ENCODE data around the gene NFE2L2.
"Not testable (repeated sequence)": the region's sequence is repeated elsewhere in the genome, so short reads cannot be mapped to it uniquely, and the experiment has no call there.

Gene NFE2L2

GRCh38 chr2:177211169-177211568, 53.4 kb downstream of the NFE2L2 start:
- Histone ChIP-seq H3K4me3 (ENCODE audit: low read depth, low read length) (peak overlapping the region; percentile 86), H3K27me3 (ENCODE audit: control insufficient read depth, insufficient read depth, low read length) (no peaks in the 10 kb centered on the region), H3K4me2 (ENCODE audit: low read length) (peak overlapping the region; percentile 96), H3K36me3 (ENCODE audit: control insufficient read depth, insufficient read depth, low read length) (no peaks in the 10 kb centered on the region), H3K9me3 (ENCODE audit: control insufficient read depth, low read length) (no peaks in the 10 kb centered on the region), H3K79me2 (peaks cover 31% of the 10 kb centered on the region), H3K9ac (no peak overlapping the region), H3K27ac (peak overlapping the region; percentile 100), H3K4me1 (peaks cover 20% of the 10 kb centered on the region), H2AFZ (peak overlapping the region; percentile 84)
- TF ChIP-seq, protein P1, sequence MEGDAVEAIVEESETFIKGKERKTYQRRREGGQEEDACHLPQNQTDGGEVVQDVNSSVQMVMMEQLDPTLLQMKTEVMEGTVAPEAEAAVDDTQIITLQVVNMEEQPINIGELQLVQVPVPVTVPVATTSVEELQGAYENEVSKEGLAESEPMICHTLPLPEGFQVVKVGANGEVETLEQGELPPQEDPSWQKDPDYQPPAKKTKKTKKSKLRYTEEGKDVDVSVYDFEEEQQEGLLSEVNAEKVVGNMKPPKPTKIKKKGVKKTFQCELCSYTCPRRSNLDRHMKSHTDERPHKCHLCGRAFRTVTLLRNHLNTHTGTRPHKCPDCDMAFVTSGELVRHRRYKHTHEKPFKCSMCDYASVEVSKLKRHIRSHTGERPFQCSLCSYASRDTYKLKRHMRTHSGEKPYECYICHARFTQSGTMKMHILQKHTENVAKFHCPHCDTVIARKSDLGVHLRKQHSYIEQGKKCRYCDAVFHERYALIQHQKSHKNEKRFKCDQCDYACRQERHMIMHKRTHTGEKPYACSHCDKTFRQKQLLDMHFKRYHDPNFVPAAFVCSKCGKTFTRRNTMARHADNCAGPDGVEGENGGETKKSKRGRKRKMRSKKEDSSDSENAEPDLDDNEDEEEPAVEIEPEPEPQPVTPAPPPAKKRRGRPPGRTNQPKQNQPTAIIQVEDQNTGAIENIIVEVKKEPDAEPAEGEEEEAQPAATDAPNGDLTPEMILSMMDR (IDR thresholded peaks at IDR 0.05), result no peak

DNA sequence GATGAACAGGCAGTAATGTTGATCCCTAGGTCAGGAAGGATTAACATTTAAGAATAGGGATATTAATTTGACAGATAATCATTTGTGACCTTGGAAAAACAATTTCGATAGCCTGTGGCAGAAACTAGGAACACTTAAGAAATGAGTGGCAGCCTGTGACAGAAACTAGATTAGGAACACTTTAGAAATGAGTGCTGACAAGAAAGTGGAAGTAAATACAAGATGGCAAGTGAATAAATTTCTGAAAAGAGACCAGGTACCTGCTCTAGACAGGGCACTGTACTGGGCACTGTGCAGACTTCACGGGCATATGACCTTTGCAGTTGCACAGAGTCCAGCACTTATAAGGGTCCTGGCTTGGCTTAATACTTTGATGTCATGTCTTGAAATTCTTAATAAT, 57.4 kb downstream of the NFE2L2 start:
- no peak overlapping the region for H2AFZ ChIP-seq
- H3K4me2 ChIP-seq (ENCODE audit: low read length), result no peak overlapping the region
- H3K36me3 ChIP-seq (ENCODE audit: control insufficient read depth, insufficient read depth, low read length), result no peaks in the 10 kb centered on the region
- peaks cover 6% of the 10 kb centered on the region for H3K79me2 ChIP-seq
- no peaks in the 10 kb centered on the region for H3K9me3 ChIP-seq (ENCODE audit: control insufficient read depth, low read length)
- no peak overlapping the region for H3K9ac ChIP-seq
- no peaks in the 10 kb centered on the region for H3K27me3 ChIP-seq (ENCODE audit: control insufficient read depth, insufficient read depth, low read length)
- TF ChIP-seq, protein P1 (IDR thresholded peaks at IDR 0.05), result no peak
- peaks cover 7% of the 10 kb centered on the region for H3K4me1 ChIP-seq
- H3K27ac ChIP-seq, result no peak overlapping the region
- H3K4me3 ChIP-seq (ENCODE audit: low read depth, low read length), result no peak overlapping the region

DNA sequence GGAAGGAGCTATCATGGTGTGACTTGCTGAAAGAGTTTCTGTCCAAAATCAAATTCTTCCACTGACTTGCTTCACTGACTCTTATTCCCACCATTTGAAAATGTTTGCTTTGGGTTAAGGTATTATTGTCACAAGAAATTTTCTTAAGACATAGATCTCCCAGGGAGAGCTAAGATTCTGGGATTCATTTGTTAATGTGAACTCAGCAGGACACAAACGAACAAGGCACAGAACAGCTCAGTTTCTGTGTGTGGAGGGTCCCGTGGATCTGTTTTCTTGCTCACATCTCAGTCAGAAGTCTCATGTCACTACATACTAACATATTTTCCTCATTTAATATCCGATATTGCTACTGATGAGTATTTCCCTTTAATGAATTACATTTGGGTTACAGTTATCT, 60.1 kb downstream of the NFE2L2 start:
- H3K27ac ChIP-seq, result no peak overlapping the region
- H3K9ac ChIP-seq, result no peak overlapping the region
- TF ChIP-seq, protein P1 (IDR thresholded peaks at IDR 0.05), result no peak
- H3K4me3 ChIP-seq (ENCODE audit: low read depth, low read length), result no peak overlapping the region
- no peaks in the 10 kb centered on the region for H3K79me2 ChIP-seq
- H2AFZ ChIP-seq, result no peak overlapping the region
- H3K27me3 ChIP-seq (ENCODE audit: control insufficient read depth, insufficient read depth, low read length), result no peaks in the 10 kb centered on the region
- no peaks in the 10 kb centered on the region for H3K36me3 ChIP-seq (ENCODE audit: control insufficient read depth, insufficient read depth, low read length)
- H3K4me1 ChIP-seq, result no peaks in the 10 kb centered on the region
- no peak overlapping the region for H3K4me2 ChIP-seq (ENCODE audit: low read length)
- no peaks in the 10 kb centered on the region for H3K9me3 ChIP-seq (ENCODE audit: control insufficient read depth, low read length)

DNA sequence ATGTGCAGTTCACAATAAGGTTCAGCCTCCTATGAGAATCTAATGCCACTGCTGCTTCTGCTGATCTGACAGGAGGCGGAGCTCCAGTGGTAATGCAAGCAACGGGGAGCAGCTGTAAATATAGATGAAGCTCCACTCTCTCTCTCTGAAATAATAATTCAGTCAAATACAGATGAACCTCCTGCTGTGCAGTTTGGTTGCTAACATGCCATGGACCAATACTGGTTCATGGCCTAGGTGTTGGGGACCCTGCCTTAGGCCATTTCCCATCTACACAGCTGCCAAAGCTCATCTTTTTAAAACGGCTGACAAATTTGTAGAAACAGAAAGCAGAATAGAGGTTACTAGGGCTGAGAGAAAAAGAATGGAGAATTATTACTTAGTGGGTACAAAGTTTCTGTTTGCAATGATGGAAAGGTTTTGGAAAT, 62.6 kb downstream of the NFE2L2 start:
- Histone ChIP-seq H3K4me3 (ENCODE audit: low read depth, low read length) (no peak overlapping the region), H3K36me3 (ENCODE audit: control insufficient read depth, insufficient read depth, low read length) (no peaks in the 10 kb centered on the region), H3K27me3 (ENCODE audit: control insufficient read depth, insufficient read depth, low read length) (no peaks in the 10 kb centered on the region), H3K27ac (no peak overlapping the region), H3K4me2 (ENCODE audit: low read length) (no peak overlapping the region), H3K9me3 (ENCODE audit: control insufficient read depth, low read length) (no peaks in the 10 kb centered on the region), H2AFZ (no peak overlapping the region), H3K4me1 (no peaks in the 10 kb centered on the region), H3K79me2 (no peaks in the 10 kb centered on the region), H3K9ac (no peak overlapping the region)
- TF ChIP-seq, protein P1 (IDR thresholded peaks at IDR 0.05), result no peak

- H3K27ac ChIP-seq; H3K9ac ChIP-seq; H3K9me3 ChIP-seq (ENCODE audit: control insufficient read depth, low read length); H3K27me3 ChIP-seq (ENCODE audit: control insufficient read depth, insufficient read depth, low read length); H3K79me2 ChIP-seq; H3K4me2 ChIP-seq (ENCODE audit: low read length); H2AFZ ChIP-seq; H3K4me3 ChIP-seq (ENCODE audit: low read depth, low read length); H3K36me3 ChIP-seq (ENCODE audit: control insufficient read depth, insufficient read depth, low read length); H3K4me1 ChIP-seq: not testable (repeated sequence)
Measured at GRCh38 chr2:177200419-177200818, 64.1 kb downstream of the NFE2L2 start.

All from parathyroid adenoma (tissue), 2 donors.